ENCODE measurements around the gene PHACTR2. TPM values are rescaled to one million over a fixed set of nuclear protein-coding genes. Genes with fewer than 3 reads are reported as not detected.
A peak's percentile ranks its signal among the peaks of the same experiment; 100 is the strongest.

Gene PHACTR2
- total and polyA plus RNA-seq, 2 donors, result 11.2 to 160 TPM

DNA sequence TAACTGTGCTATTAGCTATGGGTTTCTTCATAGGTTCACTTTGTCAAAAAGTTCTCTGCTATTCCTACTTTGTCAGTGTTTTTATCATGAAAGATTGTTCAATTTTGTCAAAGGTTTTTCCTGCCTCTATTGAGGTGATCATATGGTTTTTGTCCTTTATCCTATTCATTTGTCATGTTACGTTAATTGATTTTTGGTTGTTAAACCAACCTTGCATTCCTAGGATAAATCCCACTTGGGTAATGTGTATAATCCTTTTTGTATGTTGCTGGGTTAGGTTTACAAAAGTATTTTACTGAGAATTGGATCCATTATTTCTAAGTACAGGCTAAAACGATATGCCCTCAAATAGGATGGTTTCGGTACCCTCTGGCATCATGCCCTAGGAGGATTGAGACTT lies 5.0 kb downstream of the PHACTR2 start:
- no peaks in the 10 kb centered on the region for H3K36me3 ChIP-seq (ENCODE audit: insufficient read depth)
- DNase-seq (ENCODE audit: extremely low spot score), result no peak
- WGBS, result 97% methylated on average over 3 of the region's 3 CpGs

DNA sequence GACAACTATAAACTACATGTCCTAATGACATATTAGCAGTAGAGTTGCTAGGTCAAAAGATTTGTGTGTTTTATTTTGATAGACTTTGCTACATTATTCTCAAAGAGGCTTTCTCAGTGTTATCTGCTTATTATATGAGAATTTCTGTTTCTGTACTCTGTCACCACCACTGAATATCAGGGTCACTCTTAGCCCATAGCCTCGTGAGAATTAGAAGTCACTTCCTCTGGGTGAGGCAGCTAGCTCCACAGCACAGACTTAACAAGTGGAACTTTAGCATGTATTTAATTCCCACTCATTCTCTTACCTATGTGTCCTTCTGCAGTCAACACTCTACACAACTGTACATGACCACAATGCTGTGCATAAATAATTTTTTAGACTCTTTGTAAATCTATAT lies 6.7 kb downstream of the PHACTR2 start:
- peaks cover 1% of the 10 kb centered on the region for H3K4me1 ChIP-seq (ENCODE audit: insufficient read depth)
- no peak overlapping the region for H3K4me3 ChIP-seq (ENCODE audit: low read depth, low read length)
- no peak overlapping the region for H3K27ac ChIP-seq (ENCODE audit: low read depth)
- WGBS, result 82% methylated on average over 1 of the region's 1 CpG
- H3K36me3 ChIP-seq (ENCODE audit: insufficient read depth), result no peaks in the 10 kb centered on the region
- DNase-seq (ENCODE audit: extremely low spot score), result no peak

More for the DNA sequence above, 5.0 kb downstream of the PHACTR2 start:
- Histone ChIP-seq H3K4me1 (ENCODE audit: insufficient read depth) (peaks cover 1% of the 10 kb centered on the region), H3K4me3 (ENCODE audit: low read depth, low read length) (no peak overlapping the region), H3K27ac (ENCODE audit: low read depth) (no peak overlapping the region)

DNA sequence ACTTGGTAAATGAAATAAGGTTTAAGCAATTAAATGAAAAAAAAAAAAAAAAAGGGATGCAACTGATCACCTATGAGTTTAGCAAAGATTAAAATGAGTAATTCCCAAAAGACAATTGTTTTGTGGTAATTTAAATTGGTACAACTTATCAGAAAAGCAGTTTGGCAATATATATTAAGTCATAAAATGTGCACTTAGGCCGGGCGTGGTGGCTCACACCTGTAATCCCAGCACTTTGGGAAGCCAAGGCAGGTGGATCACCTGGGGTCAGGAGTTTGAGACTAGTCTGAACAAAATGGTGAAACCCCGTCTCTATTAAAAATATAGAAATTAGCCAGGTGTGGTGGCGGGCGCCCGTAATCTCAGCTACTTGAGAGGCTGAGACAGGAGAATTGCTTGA lies 7.9 kb downstream of the PHACTR2 start:
- peaks cover 1% of the 10 kb centered on the region for H3K4me1 ChIP-seq (ENCODE audit: insufficient read depth)
- 99% methylated on average over 6 of the region's 6 CpGs for WGBS
- H3K4me3 ChIP-seq (ENCODE audit: low read depth, low read length), result no peak overlapping the region
- H3K36me3 ChIP-seq (ENCODE audit: insufficient read depth), result no peaks in the 10 kb centered on the region
- H3K27ac ChIP-seq (ENCODE audit: low read depth), result no peak overlapping the region
- no peak for DNase-seq (ENCODE audit: extremely low spot score)

DNA sequence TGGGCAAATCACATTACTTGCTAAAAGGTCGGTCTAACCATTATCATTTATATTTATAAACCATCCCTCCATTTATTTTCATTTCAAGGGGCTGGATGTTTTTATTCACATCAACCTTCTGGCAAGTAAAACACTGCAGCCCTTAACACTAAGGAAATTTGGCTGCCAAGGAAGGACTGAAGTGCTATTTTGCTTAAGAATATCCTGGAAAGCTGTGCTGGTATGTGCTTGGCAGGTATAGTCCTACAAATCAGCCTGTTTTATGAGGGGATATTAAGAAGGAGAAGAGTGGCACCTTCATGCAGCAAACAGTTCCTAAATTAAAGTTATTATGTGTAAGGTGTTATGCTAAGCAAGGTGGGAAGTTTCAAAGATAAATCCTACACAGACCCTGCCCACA lies 9.8 kb downstream of the PHACTR2 start:
- Histone ChIP-seq H3K27ac (ENCODE audit: low read depth) (no peak overlapping the region), H3K4me1 (ENCODE audit: insufficient read depth) (peaks cover 1% of the 10 kb centered on the region), H3K36me3 (ENCODE audit: insufficient read depth) (no peaks in the 10 kb centered on the region), H3K4me3 (ENCODE audit: low read depth, low read length) (no peak overlapping the region)
- no peak for DNase-seq (ENCODE audit: extremely low spot score)
- 23% methylated on average over 1 of the region's 1 CpG for WGBS

GRCh38 chr6:143688681-143689080 lies 10.9 kb downstream of the PHACTR2 start:
- 88% methylated on average over 4 of the region's 4 CpGs for WGBS
- H3K4me3 ChIP-seq (ENCODE audit: low read depth, low read length), result no peak overlapping the region
- DNase-seq (ENCODE audit: extremely low spot score), result no peak
- peaks cover 3% of the 10 kb centered on the region for H3K4me1 ChIP-seq (ENCODE audit: insufficient read depth)
- no peaks in the 10 kb centered on the region for H3K36me3 ChIP-seq (ENCODE audit: insufficient read depth)
- H3K27ac ChIP-seq (ENCODE audit: low read depth), result no peak overlapping the region

- Histone ChIP-seq H3K4me1 (ENCODE audit: insufficient read depth) (peaks cover 3% of the 10 kb centered on the region), H3K27ac (ENCODE audit: low read depth) (no peak overlapping the region), H3K4me3 (ENCODE audit: low read depth, low read length) (no peak overlapping the region), H3K36me3 (ENCODE audit: insufficient read depth) (no peaks in the 10 kb centered on the region)
- 83% methylated on average over 9 of the region's 9 CpGs for WGBS
- DNase-seq (ENCODE audit: extremely low spot score), result no peak
These were observed 12.1 kb downstream of the PHACTR2 start for GRCh38 chr6:143689852-143690251.

DNA sequence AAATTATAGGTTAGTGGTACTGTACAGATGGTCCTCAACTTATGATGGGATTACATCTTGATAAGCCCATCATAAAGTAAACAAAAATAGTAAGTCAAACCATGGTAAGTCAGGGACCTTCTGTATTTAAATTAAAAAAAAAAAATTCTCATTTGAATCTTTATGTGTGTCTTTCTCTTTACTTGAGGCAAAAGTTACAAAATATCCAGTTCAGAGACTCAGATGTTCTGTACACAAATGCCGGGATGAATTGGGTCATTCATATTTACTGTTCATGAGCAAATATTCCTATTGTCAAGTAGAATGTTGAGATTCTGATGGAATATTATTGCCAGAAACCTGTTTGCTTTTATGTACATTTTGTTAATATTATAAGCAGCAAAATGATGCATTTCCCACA lies 13.4 kb downstream of the PHACTR2 start:
- WGBS, result 66% methylated on average over 1 of the region's 1 CpG
- DNase-seq (ENCODE audit: extremely low spot score), result no peak
- Histone ChIP-seq H3K36me3 (ENCODE audit: insufficient read depth) (no peaks in the 10 kb centered on the region), H3K4me1 (ENCODE audit: insufficient read depth) (peaks cover 3% of the 10 kb centered on the region), H3K27ac (ENCODE audit: low read depth) (no peak overlapping the region), H3K4me3 (ENCODE audit: low read depth, low read length) (no peak overlapping the region)

DNA sequence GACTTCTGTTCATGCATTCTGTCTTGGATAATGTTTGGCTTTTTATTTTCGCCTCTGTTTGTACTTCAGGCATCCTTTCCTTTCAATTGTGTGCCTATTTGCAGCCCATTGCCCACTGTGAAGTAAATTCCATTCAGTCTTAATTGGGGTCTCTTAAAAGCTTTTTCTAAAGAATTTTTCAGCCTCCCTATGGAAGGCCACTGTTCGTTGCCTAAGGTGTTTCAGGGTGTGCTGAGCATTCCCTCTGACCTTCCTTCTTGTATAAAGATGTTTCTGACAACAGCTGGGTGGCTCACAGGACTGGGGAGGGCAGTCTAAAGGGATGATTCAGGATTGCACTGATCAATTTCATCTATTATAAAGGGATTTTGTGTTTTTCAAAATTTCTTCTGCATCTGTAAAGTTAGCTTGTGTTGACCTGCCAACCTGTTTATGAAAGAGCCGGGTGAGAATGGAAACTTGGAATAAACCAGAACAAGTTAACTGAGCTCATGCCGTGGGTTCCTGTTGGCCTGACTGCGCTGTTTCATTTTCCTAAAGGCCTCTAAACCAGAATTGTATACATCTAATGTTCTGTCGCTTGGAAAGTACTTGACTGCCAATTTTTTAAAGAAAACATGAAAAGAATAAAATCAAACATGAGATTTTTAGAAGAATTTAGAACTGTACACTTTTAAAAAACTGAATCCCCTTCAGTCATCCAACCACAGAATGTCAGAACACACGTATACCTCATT lies 14.3 kb downstream of the PHACTR2 start:
- WGBS, result 61% methylated on average over 7 of the region's 7 CpGs
- Histone ChIP-seq H3K27ac (ENCODE audit: low read depth) (no peak overlapping the region), H3K36me3 (ENCODE audit: insufficient read depth) (no peaks in the 10 kb centered on the region), H3K4me3 (ENCODE audit: low read depth, low read length) (no peak overlapping the region), H3K4me1 (ENCODE audit: insufficient read depth) (peaks cover 2% of the 10 kb centered on the region)
- no peak for DNase-seq (ENCODE audit: extremely low spot score)

GRCh38 chr6:143692696-143693095 lies 14.9 kb downstream of the PHACTR2 start:
- Histone ChIP-seq H3K27ac (ENCODE audit: low read depth) (no peak overlapping the region), H3K36me3 (ENCODE audit: insufficient read depth) (no peaks in the 10 kb centered on the region), H3K4me3 (ENCODE audit: low read depth, low read length) (no peak overlapping the region), H3K4me1 (ENCODE audit: insufficient read depth) (peaks cover 2% of the 10 kb centered on the region)
- no peak for DNase-seq (ENCODE audit: extremely low spot score)
- WGBS, result 80% methylated on average over 3 of the region's 3 CpGs

DNA sequence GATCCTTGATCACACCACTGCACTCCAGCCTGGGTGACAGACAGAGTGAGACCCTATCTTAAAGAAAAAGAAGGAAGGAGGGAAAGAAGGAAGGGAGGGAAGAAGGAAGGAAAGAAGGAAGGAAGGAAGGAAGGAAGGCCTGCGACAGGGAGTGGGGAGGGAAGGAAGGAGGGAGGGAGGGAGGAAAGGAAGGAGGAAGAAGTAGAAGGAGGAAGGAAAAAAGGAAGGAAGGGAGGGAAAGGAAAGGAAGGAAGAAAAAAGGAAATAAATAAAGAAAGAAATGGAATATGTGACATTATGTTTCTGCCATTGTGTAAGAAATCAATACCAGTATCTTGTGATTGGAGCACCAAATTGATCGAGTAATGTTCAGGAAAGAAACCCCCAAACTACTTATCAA lies 16.2 kb downstream of the PHACTR2 start:
- no peak overlapping the region for H3K4me3 ChIP-seq (ENCODE audit: low read depth, low read length)
- H3K36me3 ChIP-seq (ENCODE audit: insufficient read depth), result no peaks in the 10 kb centered on the region
- no peak for DNase-seq (ENCODE audit: extremely low spot score)
- no peak overlapping the region for H3K27ac ChIP-seq (ENCODE audit: low read depth)
- peaks cover 2% of the 10 kb centered on the region for H3K4me1 ChIP-seq (ENCODE audit: insufficient read depth)
- 88% methylated on average over 2 of the region's 2 CpGs for WGBS

DNA sequence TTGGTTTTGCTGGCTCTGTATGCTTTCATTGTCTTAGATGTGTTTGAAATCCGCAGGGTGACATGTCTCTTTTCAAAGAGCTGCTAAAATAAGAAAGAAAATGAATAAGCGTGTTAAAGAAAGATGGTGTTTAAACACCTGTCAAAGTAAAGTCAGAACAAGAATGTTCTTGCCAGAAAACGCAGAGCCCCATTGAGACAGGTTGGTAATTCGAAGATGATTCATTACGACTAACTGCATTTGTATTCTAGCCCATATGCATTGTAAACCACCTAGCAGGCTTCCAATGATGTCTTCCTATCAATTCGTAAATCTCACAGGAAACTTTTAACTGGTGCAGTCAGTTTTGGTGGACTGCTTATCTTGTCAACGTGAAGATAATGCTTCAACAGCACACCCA lies 16.8 kb downstream of the PHACTR2 start:
- peaks cover 2% of the 10 kb centered on the region for H3K4me1 ChIP-seq (ENCODE audit: insufficient read depth)

DNA sequence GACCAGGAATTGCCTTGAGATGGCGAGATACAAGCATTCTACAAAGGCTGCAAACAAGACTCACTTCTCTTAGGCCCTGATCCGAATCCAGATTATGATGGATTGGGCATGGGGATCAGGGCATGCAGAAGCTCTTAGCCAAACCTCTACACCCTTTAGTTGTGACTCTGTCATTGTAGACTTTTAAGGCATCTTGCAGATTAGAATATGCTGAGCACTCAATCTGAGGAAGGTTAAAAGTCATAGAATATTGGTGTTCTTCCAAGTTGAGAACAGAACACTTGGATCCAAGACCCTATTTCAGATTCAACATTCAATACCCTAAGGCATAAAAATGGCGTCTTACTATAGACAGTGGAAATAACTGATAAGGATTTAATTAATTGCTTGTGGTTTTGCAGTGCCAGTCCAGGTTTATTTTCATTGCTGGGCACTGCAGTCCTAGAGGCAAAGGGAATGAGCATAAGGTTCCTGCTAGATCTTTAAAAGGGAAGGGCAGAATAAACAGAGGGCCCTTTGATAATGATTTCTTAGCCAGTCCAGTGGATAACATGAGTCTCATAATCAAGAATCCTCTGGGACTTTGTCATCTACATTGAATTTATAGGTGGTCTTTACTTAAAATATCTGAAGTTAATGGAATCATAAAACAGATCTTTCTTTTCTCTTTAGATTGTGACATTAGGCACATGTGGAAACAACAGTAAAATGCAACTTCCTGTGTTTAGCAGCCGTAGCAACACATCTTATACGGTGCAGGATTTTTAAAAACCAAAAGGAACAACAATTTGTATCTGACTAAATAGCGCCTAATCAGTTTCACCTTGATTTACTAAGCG lies 17.6 kb downstream of the PHACTR2 start:
- DNase-seq (ENCODE audit: extremely low spot score), result no peak

More for the DNA sequence above, 16.8 kb downstream of the PHACTR2 start:
- 67% methylated on average over 7 of the region's 7 CpGs for WGBS
- no peak overlapping the region for H3K4me3 ChIP-seq (ENCODE audit: low read depth, low read length)
- no peak overlapping the region for H3K27ac ChIP-seq (ENCODE audit: low read depth)
- no peaks in the 10 kb centered on the region for H3K36me3 ChIP-seq (ENCODE audit: insufficient read depth)
- no peak for DNase-seq (ENCODE audit: extremely low spot score)

GRCh38 chr6:143695969-143696663 lies 18.4 kb downstream of the PHACTR2 start:
- H3K4me3 ChIP-seq (ENCODE audit: low read depth, low read length), result no peak overlapping the region

More for the DNA sequence above, 17.6 kb downstream of the PHACTR2 start:
- Histone ChIP-seq H3K36me3 (ENCODE audit: insufficient read depth) (no peaks in the 10 kb centered on the region), H3K4me1 (ENCODE audit: insufficient read depth) (peaks cover 2% of the 10 kb centered on the region), H3K4me3 (ENCODE audit: low read depth, low read length) (no peak overlapping the region), H3K27ac (ENCODE audit: low read depth) (peak overlapping the region; percentile 10)
- 66% methylated on average over 7 of the region's 7 CpGs for WGBS

DNA sequence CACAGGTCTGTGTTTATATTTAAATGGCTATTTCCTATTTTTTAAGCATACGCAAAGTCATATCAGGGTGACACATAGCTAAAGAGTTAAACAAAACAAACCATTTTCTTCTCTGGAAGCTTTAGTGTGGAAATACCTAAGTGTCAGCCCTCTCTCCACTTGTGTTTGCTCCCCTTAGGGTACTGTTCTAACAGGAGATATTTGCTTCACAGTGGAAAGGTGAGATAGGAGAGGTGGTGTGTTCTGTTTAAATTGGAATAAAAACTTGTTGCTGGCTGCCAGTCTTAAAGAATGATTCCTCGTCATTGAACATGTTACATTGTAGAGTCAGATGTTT lies 18.9 kb downstream of the PHACTR2 start:
- H3K4me1 ChIP-seq (ENCODE audit: insufficient read depth), result peaks cover 2% of the 10 kb centered on the region
- H3K36me3 ChIP-seq (ENCODE audit: insufficient read depth), result no peaks in the 10 kb centered on the region
- H3K4me3 ChIP-seq (ENCODE audit: low read depth, low read length), result no peak overlapping the region
- no peak for DNase-seq (ENCODE audit: extremely low spot score)
- 76% methylated on average over 2 of the region's 2 CpGs for WGBS
- peak overlapping the region; percentile 23 for H3K27ac ChIP-seq (ENCODE audit: low read depth)

More at GRCh38 chr6:143695969-143696663, 18.4 kb downstream of the PHACTR2 start:
- H3K4me1 ChIP-seq (ENCODE audit: insufficient read depth), result peaks cover 2% of the 10 kb centered on the region
- DNase-seq (ENCODE audit: extremely low spot score), result no peak
- peak overlapping the region; percentile 23 for H3K27ac ChIP-seq (ENCODE audit: low read depth)
- 66% methylated on average over 4 of the region's 4 CpGs for WGBS
- H3K36me3 ChIP-seq (ENCODE audit: insufficient read depth), result no peaks in the 10 kb centered on the region
